SK-N-SH treated with all-trans-retinoic acid at 6 μM for 48 hours (cell line): ENCODE data around the gene LRRC10.

Experiments used
- ARNTL ChIP-seq: fragments of 450-650 bp; formaldehyde crosslinking; IDR thresholded peaks from 2 replicates; pipeline ENCODE4 v1.5.0; 2020; ENCODE audit warnings: low read depth, mild to moderate bottlenecking, moderate library complexity, borderline replicate concordance
- CSRNP3 ChIP-seq: fragments of 250-450 bp; sonication (Bioruptor Pico); IDR thresholded peaks from 2 replicates; pipeline ENCODE4 v1.5.1; 2021; ENCODE audit warnings: mild to moderate bottlenecking, moderate library complexity
- GLIS3 ChIP-seq: fragments of 250-450 bp; sonication (Bioruptor Pico); IDR thresholded peaks from 2 replicates; pipeline ENCODE4 v1.5.0; 2020; ENCODE audit warnings: mild to moderate bottlenecking, moderate library complexity
- PATZ1 ChIP-seq: fragments of 250-450 bp; sonication (Bioruptor Pico); IDR thresholded peaks from 2 replicates; pipeline ENCODE4 v1.8.0; 2020; ENCODE audit warnings: mild to moderate bottlenecking, moderate library complexity, borderline replicate concordance
- RARB ChIP-seq: fragments of 250-450 bp; sonication (Bioruptor Pico); IDR thresholded peaks from 2 replicates; pipeline ENCODE4 v1.8.0; 2021; ENCODE audit warnings: mild to moderate bottlenecking, moderate library complexity
- TCF4 ChIP-seq: fragments of 250-450 bp; sonication (Bioruptor Pico); IDR thresholded peaks from 2 replicates; pipeline ENCODE4 v1.8.0; 2021; ENCODE audit warnings: mild to moderate bottlenecking, moderate library complexity, borderline replicate concordance
- ZFP30 ChIP-seq: fragments of 450-650 bp; formaldehyde crosslinking; IDR thresholded peaks from 2 replicates; pipeline ENCODE4 v1.5.0; 2022; ENCODE audit warnings: mild to moderate bottlenecking, moderate library complexity

- TF ChIP-seq CSRNP3 (CRISPR knock-in tag) (no peak; the same call in 1 of the 2 replicates), ZFP30 (CRISPR knock-in tag) (no peak), RARB (no peak), GLIS3 (no peak), PATZ1 (no peak), TCF4 (CRISPR knock-in tag) (no peak), ARNTL (CRISPR knock-in tag) (no peak)
These were observed 25.3 kb downstream of the LRRC10 start, which contains the start of gene CCT2 for GRCh38 chr12:69585189-69586062.
